Neural cell (in vitro differentiated cells): Measurements from ENCODE around the gene SLC28A1. TPM values are rescaled to one million over a fixed set of nuclear protein-coding genes. Genes with fewer than 3 reads are reported as not detected.
"Not testable (repeated sequence)": the region's sequence is repeated elsewhere in the genome, so short reads cannot be mapped to it uniquely, and the experiment has no call there.

Source experiments
- H2AFZ ChIP-seq: fragments of 200-600, 300-800 bp; sonication (generic), shearing (Covaris generic); 2 replicates; pipeline ENCODE4 v1.6.0; 2014; ENCODE audit warnings: low read depth, mild to moderate bottlenecking, antibody characterized with exemption, low read length, moderate library complexity
- H3F3A ChIP-seq: fragments of 200-600 bp; shearing (Covaris generic); 2 replicates; pipeline ENCODE4 v1.6.1; 2016; ENCODE audit warnings: mild to moderate bottlenecking, moderate library complexity, mixed read lengths, antibody characterized with exemption, low read length; ENCODE audit not compliant: insufficient read depth, poor library complexity, severe bottlenecking
- H3K27ac ChIP-seq: fragments of 200-600, 300-800 bp; sonication (generic), shearing (Covaris generic); 2 replicates; pipeline ENCODE4 v1.5.1; 2014; ENCODE audit warnings: mild to moderate bottlenecking, low read length, moderate library complexity
- H3K27me3 ChIP-seq: fragments of 300-800, 200-600 bp; sonication (generic), shearing (Covaris generic); 2 replicates; pipeline ENCODE4 v1.6.0; 2014; ENCODE audit warnings: mild to moderate bottlenecking, low read depth, low read length, moderate library complexity; ENCODE audit not compliant: insufficient read depth
- H3K36me3 ChIP-seq: fragments of 300-800, 200-600 bp; sonication (generic), shearing (Covaris generic); 2 replicates; pipeline ENCODE4 v1.5.1; 2014; ENCODE audit warnings: mild to moderate bottlenecking, antibody characterized with exemption, low read length, moderate library complexity; ENCODE audit not compliant: insufficient read depth
- H3K4me2 ChIP-seq: fragments of 300-800, 200-600 bp; sonication (generic), shearing (Covaris generic); 2 replicates; pipeline ENCODE4 v1.6.0; 2014; ENCODE audit warnings: mild to moderate bottlenecking, low read length
- H3K4me3 ChIP-seq: fragments of 300-800, 200-600 bp; sonication (generic), shearing (Covaris generic); 2 replicates; pipeline ENCODE4 v1.5.1; 2014; ENCODE audit warnings: mild to moderate bottlenecking, low read length, moderate library complexity
- H3K79me2 ChIP-seq: fragments of 200-600 bp; shearing (Covaris generic); replicated peaks from 2 replicates; pipeline ENCODE4 v1.6.0; 2014; ENCODE audit warnings: mild to moderate bottlenecking, low read length, moderate library complexity; ENCODE audit not compliant: insufficient read depth
- H3K9ac ChIP-seq: fragments of 300-800, 200-600 bp; sonication (generic), shearing (Covaris generic); 2 replicates; pipeline ENCODE4 v1.6.1; 2016; ENCODE audit warnings: mild to moderate bottlenecking, low read length, mixed read lengths
- H3K9me2 ChIP-seq: fragments of 200-600 bp; shearing (Covaris generic); 2 replicates; pipeline ENCODE4 v1.6.1; 2016; ENCODE audit warnings: mild to moderate bottlenecking, low read length, mixed read lengths; ENCODE audit not compliant: insufficient read depth
- H3K9me3 ChIP-seq: fragments of 200-600, 300-800 bp; sonication (generic), shearing (Covaris generic); 2 replicates; pipeline ENCODE4 v1.6.1; 2016; ENCODE audit warnings: mild to moderate bottlenecking, mixed run types, low read length, moderate library complexity, mixed read lengths
- H4K20me1 ChIP-seq: fragments of 200-600 bp; shearing (Covaris generic); 2 replicates; pipeline ENCODE4 v1.6.1; 2016; ENCODE audit warnings: mild to moderate bottlenecking, mixed run types; ENCODE audit not compliant: insufficient read depth
- EP300 ChIP-seq: fragments of 450-650 bp; conservative IDR thresholded peaks from 2 replicates; pipeline ENCODE4 v1.6.1; 2014; ENCODE audit warnings: antibody characterized with exemption, mild to moderate bottlenecking, moderate library complexity; ENCODE audit not compliant: poor library complexity, severe bottlenecking
- EZH2 ChIP-seq: fragments of 200-600, 300-800 bp; shearing (Covaris generic), sonication (generic); IDR thresholded peaks from 2 replicates; pipeline ENCODE4 v1.6.1; 2014; ENCODE audit warnings: antibody characterized with exemption, low read length, borderline replicate concordance, mild to moderate bottlenecking; ENCODE audit not compliant: insufficient read depth, poor library complexity, severe bottlenecking
- MXI1 ChIP-seq: fragments of 450-650 bp; conservative IDR thresholded peaks from 2 replicates; pipeline ENCODE4 v1.6.1; 2014; ENCODE audit warnings: antibody characterized with exemption, mild to moderate bottlenecking; ENCODE audit not compliant: poor library complexity, severe bottlenecking
- POLR2AphosphoS5 ChIP-seq: IDR thresholded peaks from 2 replicates; pipeline ENCODE4 v1.6.1; 2012
- RAD21 ChIP-seq: fragments of 450-650 bp; conservative IDR thresholded peaks from 2 replicates; pipeline ENCODE4 v1.6.1; 2014; ENCODE audit warnings: antibody characterized with exemption, mild to moderate bottlenecking, moderate library complexity
- SMC3 ChIP-seq: fragments of 450-650 bp; conservative IDR thresholded peaks from 2 replicates; pipeline ENCODE4 v1.6.1; 2014; ENCODE audit warnings: antibody characterized with exemption, mild to moderate bottlenecking, moderate library complexity; ENCODE audit not compliant: poor library complexity
- TAF1 ChIP-seq: IDR thresholded peaks from 2 replicates; pipeline ENCODE4 v1.6.1; 2012; ENCODE audit warnings: low read depth
- polyA plus RNA-seq: library from polyadenylated mRNA; depleted of rRNA; stranded (reverse); fragments of >200 nt; gene quantifications from 2 replicates; pipeline ENCODE4 v1.2.3, GENCODE V29; 2014
- TF ChIP-seq, protein P1 (sequence below): fragments of 450-650 bp; IDR thresholded peaks from 2 replicates; pipeline ENCODE4 v1.5.1; 2014; ENCODE audit warnings: antibody characterized with exemption, mild to moderate bottlenecking, moderate library complexity; ENCODE audit not compliant: poor library complexity, severe bottlenecking
- TF ChIP-seq, protein P2 (sequence below): IDR thresholded peaks from 2 replicates; pipeline ENCODE4 v1.6.1; 2012; ENCODE audit warnings: borderline replicate concordance

The SLC28A1 gene
- polyA plus RNA-seq, 1 donor from 2014 or later = not detected

DNA sequence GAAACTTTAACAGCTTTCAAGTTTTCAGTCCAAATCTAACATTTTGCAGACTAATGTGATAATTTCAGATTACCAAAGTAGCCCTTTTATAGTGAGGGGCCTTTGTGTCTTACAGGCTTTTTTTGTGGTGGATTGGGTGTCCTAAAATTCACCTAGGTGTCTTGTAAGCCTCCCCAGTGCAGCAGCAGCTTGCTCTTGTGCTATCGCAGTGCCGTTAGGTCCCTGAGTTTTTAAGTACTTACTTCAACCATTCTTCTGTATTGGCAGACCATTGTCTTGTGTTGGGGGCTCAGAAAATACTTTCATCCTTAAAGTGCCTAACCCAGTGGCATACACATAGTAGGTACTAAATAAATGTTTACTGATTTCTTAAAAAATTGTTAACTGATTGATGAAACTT, 99.2 kb downstream of the SLC28A1 start:
- no peaks in the 10 kb centered on the region for H3F3A ChIP-seq
- no peaks in the 10 kb centered on the region for H3K9me2 ChIP-seq
- no peak overlapping the region for H2AFZ ChIP-seq
- H3K27me3 ChIP-seq = peaks cover 45% of the 10 kb centered on the region
- TF ChIP-seq POLR2AphosphoS5 = no peak
- no peak for TF ChIP-seq MXI1
- TF ChIP-seq RAD21 = no peak
- TF ChIP-seq, protein P1, sequence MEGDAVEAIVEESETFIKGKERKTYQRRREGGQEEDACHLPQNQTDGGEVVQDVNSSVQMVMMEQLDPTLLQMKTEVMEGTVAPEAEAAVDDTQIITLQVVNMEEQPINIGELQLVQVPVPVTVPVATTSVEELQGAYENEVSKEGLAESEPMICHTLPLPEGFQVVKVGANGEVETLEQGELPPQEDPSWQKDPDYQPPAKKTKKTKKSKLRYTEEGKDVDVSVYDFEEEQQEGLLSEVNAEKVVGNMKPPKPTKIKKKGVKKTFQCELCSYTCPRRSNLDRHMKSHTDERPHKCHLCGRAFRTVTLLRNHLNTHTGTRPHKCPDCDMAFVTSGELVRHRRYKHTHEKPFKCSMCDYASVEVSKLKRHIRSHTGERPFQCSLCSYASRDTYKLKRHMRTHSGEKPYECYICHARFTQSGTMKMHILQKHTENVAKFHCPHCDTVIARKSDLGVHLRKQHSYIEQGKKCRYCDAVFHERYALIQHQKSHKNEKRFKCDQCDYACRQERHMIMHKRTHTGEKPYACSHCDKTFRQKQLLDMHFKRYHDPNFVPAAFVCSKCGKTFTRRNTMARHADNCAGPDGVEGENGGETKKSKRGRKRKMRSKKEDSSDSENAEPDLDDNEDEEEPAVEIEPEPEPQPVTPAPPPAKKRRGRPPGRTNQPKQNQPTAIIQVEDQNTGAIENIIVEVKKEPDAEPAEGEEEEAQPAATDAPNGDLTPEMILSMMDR = no peak
- TF ChIP-seq EP300 = no peak
- TF ChIP-seq EZH2 = no peak
- TF ChIP-seq SMC3 = no peak
- no peak for TF ChIP-seq TAF1
- TF ChIP-seq, protein P2, sequence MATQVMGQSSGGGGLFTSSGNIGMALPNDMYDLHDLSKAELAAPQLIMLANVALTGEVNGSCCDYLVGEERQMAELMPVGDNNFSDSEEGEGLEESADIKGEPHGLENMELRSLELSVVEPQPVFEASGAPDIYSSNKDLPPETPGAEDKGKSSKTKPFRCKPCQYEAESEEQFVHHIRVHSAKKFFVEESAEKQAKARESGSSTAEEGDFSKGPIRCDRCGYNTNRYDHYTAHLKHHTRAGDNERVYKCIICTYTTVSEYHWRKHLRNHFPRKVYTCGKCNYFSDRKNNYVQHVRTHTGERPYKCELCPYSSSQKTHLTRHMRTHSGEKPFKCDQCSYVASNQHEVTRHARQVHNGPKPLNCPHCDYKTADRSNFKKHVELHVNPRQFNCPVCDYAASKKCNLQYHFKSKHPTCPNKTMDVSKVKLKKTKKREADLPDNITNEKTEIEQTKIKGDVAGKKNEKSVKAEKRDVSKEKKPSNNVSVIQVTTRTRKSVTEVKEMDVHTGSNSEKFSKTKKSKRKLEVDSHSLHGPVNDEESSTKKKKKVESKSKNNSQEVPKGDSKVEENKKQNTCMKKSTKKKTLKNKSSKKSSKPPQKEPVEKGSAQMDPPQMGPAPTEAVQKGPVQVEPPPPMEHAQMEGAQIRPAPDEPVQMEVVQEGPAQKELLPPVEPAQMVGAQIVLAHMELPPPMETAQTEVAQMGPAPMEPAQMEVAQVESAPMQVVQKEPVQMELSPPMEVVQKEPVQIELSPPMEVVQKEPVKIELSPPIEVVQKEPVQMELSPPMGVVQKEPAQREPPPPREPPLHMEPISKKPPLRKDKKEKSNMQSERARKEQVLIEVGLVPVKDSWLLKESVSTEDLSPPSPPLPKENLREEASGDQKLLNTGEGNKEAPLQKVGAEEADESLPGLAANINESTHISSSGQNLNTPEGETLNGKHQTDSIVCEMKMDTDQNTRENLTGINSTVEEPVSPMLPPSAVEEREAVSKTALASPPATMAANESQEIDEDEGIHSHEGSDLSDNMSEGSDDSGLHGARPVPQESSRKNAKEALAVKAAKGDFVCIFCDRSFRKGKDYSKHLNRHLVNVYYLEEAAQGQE = no peak
- H4K20me1 ChIP-seq = no peaks in the 10 kb centered on the region
- H3K27ac ChIP-seq = no peak overlapping the region
- H3K9me3 ChIP-seq = no peaks in the 10 kb centered on the region
- H3K79me2 ChIP-seq = no peaks in the 10 kb centered on the region
- H3K9ac ChIP-seq = no peak overlapping the region
- H3K4me3 ChIP-seq = no peak overlapping the region
- no peaks in the 10 kb centered on the region for H3K36me3 ChIP-seq
- H3K4me2 ChIP-seq = no peak overlapping the region

DNA sequence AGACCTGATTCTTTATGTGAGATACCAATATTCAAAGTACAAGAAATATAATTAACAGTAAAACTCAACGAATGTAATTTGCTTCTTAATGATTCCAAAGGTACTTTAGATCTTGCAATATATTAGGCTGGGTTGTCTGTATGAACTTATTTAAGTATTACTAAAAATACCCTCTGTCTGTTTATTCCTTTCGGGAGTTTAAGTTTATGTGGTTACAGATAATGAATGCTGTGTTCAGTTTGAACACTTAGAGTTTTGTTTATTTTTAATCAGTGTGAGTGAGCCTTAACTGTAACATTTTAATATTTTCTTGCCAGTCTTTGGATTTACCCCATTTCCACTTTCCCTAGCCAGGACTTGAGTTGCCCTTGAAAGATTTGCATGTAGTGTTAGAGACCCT, 100.7 kb downstream of the SLC28A1 start:
- H3K4me3 ChIP-seq = no peak overlapping the region
- peaks cover 30% of the 10 kb centered on the region for H3K27me3 ChIP-seq
- TF ChIP-seq, protein P2 = no peak
- TF ChIP-seq, protein P1 = no peak
- TF ChIP-seq TAF1 = no peak
- TF ChIP-seq EZH2 = no peak
- no peak for TF ChIP-seq EP300
- no peak for TF ChIP-seq RAD21
- no peak for TF ChIP-seq POLR2AphosphoS5
- no peak overlapping the region for H2AFZ ChIP-seq
- H3K27ac ChIP-seq = no peak overlapping the region
- H3F3A ChIP-seq = no peaks in the 10 kb centered on the region
- no peaks in the 10 kb centered on the region for H4K20me1 ChIP-seq
- no peaks in the 10 kb centered on the region for H3K9me3 ChIP-seq
- no peaks in the 10 kb centered on the region for H3K79me2 ChIP-seq
- no peak overlapping the region for H3K9ac ChIP-seq
- no peaks in the 10 kb centered on the region for H3K9me2 ChIP-seq
- no peaks in the 10 kb centered on the region for H3K36me3 ChIP-seq
- no peak overlapping the region for H3K4me2 ChIP-seq

DNA sequence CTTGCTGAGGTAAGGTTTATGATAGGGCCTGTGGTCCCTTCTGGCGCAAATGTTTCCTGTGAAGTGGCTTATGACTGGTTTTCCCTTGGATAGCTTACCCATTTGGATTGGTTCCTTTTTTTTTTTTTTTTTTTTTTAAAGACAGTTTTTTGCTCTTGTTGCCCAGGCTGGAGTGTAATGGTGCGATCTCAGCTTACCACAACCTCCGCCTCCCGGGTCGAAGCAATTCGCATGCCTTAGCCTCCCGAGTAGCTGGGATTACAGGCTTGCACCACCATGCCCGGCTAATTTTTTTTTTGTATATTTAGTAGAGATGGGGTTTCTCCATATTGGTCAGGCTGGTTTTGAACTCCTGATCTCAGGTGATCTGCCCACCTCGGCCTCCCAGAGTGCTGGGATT, 102.9 kb downstream of the SLC28A1 start:
- not testable (repeated sequence) for H3K79me2 ChIP-seq, H3K36me3 ChIP-seq, H3K4me2 ChIP-seq, H3K27ac ChIP-seq, H2AFZ ChIP-seq, H3K4me3 ChIP-seq, H3K9me3 ChIP-seq, H3F3A ChIP-seq, H3K9ac ChIP-seq, H4K20me1 ChIP-seq, H3K9me2 ChIP-seq
- H3K27me3 ChIP-seq = peaks cover 19% of the 10 kb centered on the region
